ENCODE data around the gene BRINP3. TPM values are rescaled to one million over a fixed set of nuclear protein-coding genes. Genes with fewer than 3 reads are reported as not detected.

BRINP3 gene
- total RNA-seq, 1 donor, result 2.3 TPM

GRCh38 chr1:190068304-190068703 lies 409.4 kb downstream of the BRINP3 start:
- no peak overlapping the region for H3K4me3 ChIP-seq (ENCODE audit: low read depth, low read length)
- no peak for DNase-seq (ENCODE audit: low read depth)
- TF ChIP-seq CTCF (IDR thresholded peaks at IDR 0.05; ENCODE audit: insufficient read depth, low read length), result no peak

- H3K4me3 ChIP-seq (ENCODE audit: low read depth, low read length), result no peak overlapping the region
- peak; percentile 40 for DNase-seq (ENCODE audit: low read depth)
- no peak for TF ChIP-seq CTCF (IDR thresholded peaks at IDR 0.05; ENCODE audit: insufficient read depth, low read length)
Observed at GRCh38 chr1:190067592-190067991, 410.1 kb downstream of the BRINP3 start.

GRCh38 chr1:190066011-190066410 lies 411.7 kb downstream of the BRINP3 start:
- no peak overlapping the region for H3K4me3 ChIP-seq (ENCODE audit: low read depth, low read length)
- DNase-seq (ENCODE audit: low read depth), result no peak
- no peak for TF ChIP-seq CTCF (IDR thresholded peaks at IDR 0.05; ENCODE audit: insufficient read depth, low read length)

- no peak for DNase-seq (ENCODE audit: low read depth)
- TF ChIP-seq CTCF (IDR thresholded peaks at IDR 0.05; ENCODE audit: insufficient read depth, low read length), result no peak
Observed at GRCh38 chr1:190049314-190049713, 428.4 kb downstream of the BRINP3 start.

More at GRCh38 chr1:190049314-190049713, 428.4 kb downstream of the BRINP3 start:
- no peak overlapping the region for H3K4me3 ChIP-seq (ENCODE audit: low read depth, low read length)
